Right lobe of liver (tissue), 6 donors: Measurements from ENCODE around the gene DENND11. TPM values are rescaled to one million over a fixed set of nuclear protein-coding genes. Genes with fewer than 3 reads are reported as not detected.

Source experiments
- ATAC-seq, 4 donors: fragments of 200-7000 bp; cut with Tn5 transposase; one replicate each; pipeline ENCODE4 v1.9.1; 2020; ENCODE audit warnings: mild to moderate bottlenecking in 4 of 4, moderate library complexity in 4 of 4
- DNase-seq, 3 donors: peaks; one replicate each; pipeline ENCODE4 v3.0.0-alpha.2; 2020
- H3K27ac ChIP-seq, 3 donors: fragments of 200-600 bp; one replicate each; pipeline ENCODE4 v1.8.0; 2022
- H3K27me3 ChIP-seq, 2 donors: fragments of 200-600 bp; one replicate each; pipeline ENCODE4 v1.8.0; 2022
- H3K36me3 ChIP-seq, 4 donors: fragments of 200-600 bp; sonication (generic) in 1 of 4; one replicate each; pipeline versions ENCODE4 v1.5.1 to v1.8.0; 2017 to 2022; ENCODE audit warnings: control low read depth in 1 of 4
- H3K4me1 ChIP-seq, 4 donors: fragments of 200-600 bp; sonication (generic) in 1 of 4; one replicate each; pipeline versions ENCODE4 v1.5.1 to v1.8.0; 2017 to 2022; ENCODE audit warnings: control low read depth in 1 of 4
- H3K4me3 ChIP-seq, 3 donors: fragments of 200-600 bp; one replicate each; pipeline ENCODE4 v1.8.0; 2022
- H3K9me3 ChIP-seq, 4 donors: fragments of 200-600 bp; sonication (generic) in 1 of 4; one replicate each; pipeline versions ENCODE4 v1.5.1 to v1.8.0; 2017 to 2022; ENCODE audit warnings: control low read depth in 1 of 4
- CTCF ChIP-seq, 4 donors: fragments of 200-600 bp in 3 of 4; fragments of 450-650 bp in 1 of 4; IDR thresholded peaks; one replicate each; pipeline versions ENCODE4 v1.5.1 to v1.8.0; 2016 to 2022; ENCODE audit warnings: antibody characterized with exemption in 4 of 4, mild to moderate bottlenecking in 2 of 4
- POLR2A ChIP-seq: fragments of 450-650 bp; IDR thresholded peaks from one replicate; pipeline ENCODE4 v1.6.1; 2017; ENCODE audit warnings: antibody characterized with exemption, mild to moderate bottlenecking
- WGBS: methylation state at CpG from one replicate; pipeline ENCODE4 v1.1.6; 2018; ENCODE audit warnings: low coverage, low lambda C conversion rate; ENCODE audit not compliant: insufficient coverage; ENCODE audit errors: missing lambda C conversion rate; 5-methylcytosine and 5-hydroxymethylcytosine counted together
- intact Hi-C, 2 donors: fragments of 100-400 bp; cut with DNase I; formaldehyde crosslinking; loops; one replicate each; pipeline versions ENCODE4 v1.11.2 to v1.14.1; 2022
- small RNA-seq, 2 experiments: library from RNA; depleted of rRNA; stranded (forward); fragments of <200 nt; gene quantifications; one replicate each; pipeline ENCODE3, GENCODE V24; 2016
- total RNA-seq, 6 experiments: library from RNA; depleted of rRNA in 2 of 6; stranded (reverse); fragments of >200 nt in 2 of 6; fragmentation: NEBNext Ultra II Directional in 3 of 6; extraction: Animal tissue kit (Norgen Biotek cat#: 25700) in 3 of 6; gene quantifications; one replicate each; pipeline versions ENCODE4 v1.1.0 to v1.2.4, GENCODE V29; 2016 to 2023
- donor health status: DM: no; HTN: yes; CAD: no.
- donor health status: DM: no; HTN: no; CAD: no.
- donor health status: DM: no; HTN: no; CAD: no.
- donor health status: DM: no; HTN: yes; CAD: no.
- donor health status: DM: no; HTN: yes; CAD: no.

The DENND11 gene
- total RNA-seq, 6 experiments from 2014 or later, result 24.4 to 30.8 (median 26.3) TPM

GRCh38 chr7:141660259-141660658 lies 41.7 kb downstream of the DENND11 start:
- Histone ChIP-seq H3K27me3 (no peaks in the 10 kb centered on the region), H3K9me3 (no peaks in the 10 kb centered on the region), H3K27ac (peak overlapping the region in 1 of 3 donors; percentile 19), H3K4me3 (no peak overlapping the region), H3K36me3 (peaks cover 0 to 12% (median 7%) of the 10 kb centered on the region in 4 donors), H3K4me1 (peaks cover 0 to 24% (median 12%) of the 10 kb centered on the region in 4 donors)
- DNase-seq, result peak in 1 of 3 donors; percentile 48
- intact Hi-C loops, result no loop called here
- WGBS, result 86% methylated on average over 1 of the region's 4 CpGs
- ATAC-seq, result peak; percentile 40 to 60 (median 52)
- TF ChIP-seq POLR2A, result no peak
- TF ChIP-seq CTCF (IDR thresholded peaks at IDR 0.05), result no peak

- Histone ChIP-seq H3K4me1 (peaks cover 0 to 19% (median 8%) of the 10 kb centered on the region in 4 donors), H3K36me3 (peaks cover 0 to 12% (median 6%) of the 10 kb centered on the region in 4 donors), H3K9me3 (no peaks in the 10 kb centered on the region), H3K27ac (peak overlapping the region in 1 of 3 donors; percentile 19), H3K27me3 (no peaks in the 10 kb centered on the region), H3K4me3 (no peak overlapping the region)
- DNase-seq (no peak), ATAC-seq (no peak)
- intact Hi-C loops, result no loop called here
- 86% methylated on average over 4 of the region's 6 CpGs for WGBS
- TF ChIP-seq CTCF (IDR thresholded peaks at IDR 0.05), result no peak
- no peak for TF ChIP-seq POLR2A
Measured at GRCh38 chr7:141659501-141659900, 42.5 kb downstream of the DENND11 start.

- WGBS, result 18% methylated on average over 3 of the region's 3 CpGs
- TF ChIP-seq POLR2A (no peak), CTCF (IDR thresholded peaks at IDR 0.05) (peak; percentile 80 to 86 (median 81))
- peak; percentile 95 to 97 (median 96) for ATAC-seq
- peaks cover 0 to 6% (median 0%) of the 10 kb centered on the region in 4 donors for H3K36me3 ChIP-seq
- H3K9me3 ChIP-seq, result no peaks in the 10 kb centered on the region
- no peaks in the 10 kb centered on the region for H3K27me3 ChIP-seq
- no peak overlapping the region for H3K4me3 ChIP-seq
- peak in 2 of 3 donors; percentile 56 to 75 for DNase-seq
- H3K4me1 ChIP-seq, result peaks cover 0 to 4% (median 0%) of the 10 kb centered on the region in 4 donors
- intact Hi-C loops, result no loop called here
- no peak overlapping the region for H3K27ac ChIP-seq
Measured at GRCh38 chr7:141654551-141654950, 47.4 kb downstream of the DENND11 start.

DNA sequence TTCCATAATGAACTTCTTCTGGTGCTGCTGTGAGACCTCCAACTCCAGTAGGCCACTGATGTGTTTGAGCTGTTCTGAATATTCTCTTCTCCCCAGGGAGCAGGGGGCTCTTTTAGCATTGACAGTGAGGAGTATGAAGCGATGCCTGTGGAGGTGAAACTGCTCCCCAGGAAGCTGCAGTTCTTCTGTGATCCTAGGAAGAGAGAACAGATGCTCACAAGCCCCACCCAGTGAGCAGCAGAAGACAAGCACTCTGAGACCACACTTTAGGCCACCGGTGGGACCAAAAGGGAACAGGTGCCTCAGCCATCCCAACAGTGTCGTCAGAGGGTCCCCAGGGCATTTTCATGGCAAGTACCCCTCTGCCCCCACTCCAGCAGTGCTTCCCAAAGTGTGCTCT lies 49.3 kb downstream of the DENND11 start:
- WGBS, result 65% methylated on average over 2 of the region's 3 CpGs
- Histone ChIP-seq H3K9me3 (no peaks in the 10 kb centered on the region), H3K4me3 (no peak overlapping the region), H3K27ac (no peak overlapping the region), H3K36me3 (peaks cover 0 to 6% (median 0%) of the 10 kb centered on the region in 4 donors), H3K4me1 (peaks cover 0 to 4% (median 0%) of the 10 kb centered on the region in 4 donors), H3K27me3 (no peaks in the 10 kb centered on the region)
- intact Hi-C loops, result no loop called here
- no peak for DNase-seq
- TF ChIP-seq POLR2A, result no peak
- TF ChIP-seq CTCF (IDR thresholded peaks at IDR 0.05), result no peak
- no peak for ATAC-seq

Small RNA genes within 50 kb of the gene (small RNA-seq; reads per million reads assigned to genes)
- 0 reads per million in 2 experiments for gene RNU1-82P

Other genes starting within 250 kb of the DENND11 start
- 10 to 100 TPM in 5 of 6 experiments, 1 to 10 TPM in 1; 9.3 to 19.2 (median 12.0) TPM for gene AGK, start 150.8 kb downstream of the DENND11 start, total RNA-seq
- not detected for gene WEE2, start 6.2 kb upstream of the DENND11 start, total RNA-seq
- 100 to 1,000 TPM in 1 of 6 experiments, 10 to 100 TPM in 5; 38.6 to 115 (median 48.8) TPM for gene SSBP1, start 36.2 kb upstream of the DENND11 start, total RNA-seq
- gene TAS2R3, start 61.9 kb upstream of the DENND11 start, total RNA-seq, result 1 to 10 TPM in 1 of 6 experiments, under 1 TPM in 5; 0.31 to 3.5 (median 0.55) TPM
- under 1 TPM; 0.32 to 0.74 (median 0.52) TPM for gene TAS2R4, start 74.5 kb upstream of the DENND11 start, total RNA-seq
- under 1 TPM in 5 of 6 experiments, not detected in 1; 0.43 to 0.68 (median 0.51) TPM for gene TAS2R5, start 88.1 kb upstream of the DENND11 start, total RNA-seq
- gene PRSS37, start 139.3 kb upstream of the DENND11 start, total RNA-seq, result not detected
- not detected for gene OR9A4, start 214.2 kb upstream of the DENND11 start, total RNA-seq
- gene CLEC5A, start 244.8 kb upstream of the DENND11 start, total RNA-seq, result 1 to 10 TPM in 1 of 6 experiments, under 1 TPM in 4, not detected in 1; 0.27 to 1.2 (median 0.92) TPM